HepG2 (cell line): ENCODE measurements around the gene ACSL5. TPM values are rescaled to one million over a fixed set of nuclear protein-coding genes. Genes with fewer than 3 reads are reported as not detected.

ENCODE experiments used
- ADNP ChIP-seq: sonication (generic); formaldehyde crosslinking; IDR thresholded peaks from 2 replicates; pipeline ENCODE4 v1.4.0; 2020; ENCODE audit warnings: missing genetic modification reagents
- EHMT2 ChIP-seq: fragments of 200-600 bp; sonication (generic); IDR thresholded peaks from 2 replicates; pipeline ENCODE4 v1.7.0; 2017; ENCODE audit warnings: antibody characterized with exemption, low read depth, low read length, borderline replicate concordance
- ELF4 ChIP-seq: sonication (generic); formaldehyde crosslinking; IDR thresholded peaks from 2 replicates; pipeline ENCODE4 v1.5.0; 2020; ENCODE audit warnings: missing genetic modification reagents, mild to moderate bottlenecking, moderate library complexity, borderline replicate concordance
- GATA4 ChIP-seq: sonication (generic); IDR thresholded peaks from 2 replicates; pipeline ENCODE4 v1.6.1; 2016; ENCODE audit warnings: antibody characterized with exemption, low read depth, borderline replicate concordance
- HNRNPL ChIP-seq: fragments of 200-400 bp; formaldehyde crosslinking; IDR thresholded peaks from 2 replicates; pipeline ENCODE4 v1.6.1; 2017; ENCODE audit warnings: mild to moderate bottlenecking, low read depth, low read length
- LCORL ChIP-seq, 2 experiments: fragments of 450-650 bp in 1 of 2; sonication (generic) in 1 of 2; formaldehyde crosslinking in 1 of 2; IDR thresholded peaks; 2 replicates each; pipeline versions ENCODE4 v1.5.0 to v1.6.1; 2017 to 2020; ENCODE audit warnings: antibody characterized with exemption in 1 of 2, missing genetic modification reagents in 1 of 2
- MEIS1 ChIP-seq: sonication (generic); formaldehyde crosslinking; IDR thresholded peaks from 2 replicates; pipeline ENCODE4 v1.9.0; 2021; ENCODE audit warnings: mild to moderate bottlenecking, missing genetic modification reagents, moderate library complexity, borderline replicate concordance
- MTF1 ChIP-seq: sonication (generic); formaldehyde crosslinking; IDR thresholded peaks from 2 replicates; pipeline ENCODE4 v1.5.0; 2020; ENCODE audit warnings: missing genetic modification reagents
- PTBP1 ChIP-seq: fragments of 200-400 bp; formaldehyde crosslinking; IDR thresholded peaks from 2 replicates; pipeline ENCODE4 v1.6.1; 2018; ENCODE audit warnings: low read length, low read depth; ENCODE audit not compliant: poor library complexity, severe bottlenecking
- SAP130 ChIP-seq: IDR thresholded peaks from 2 replicates; pipeline ENCODE4 v1.6.1; 2016; ENCODE audit warnings: low read depth
- SP5 ChIP-seq: IDR thresholded peaks from 2 replicates; pipeline ENCODE4 v1.6.1; 2016; ENCODE audit warnings: low read depth, borderline replicate concordance
- SRSF9 ChIP-seq: fragments of 200-400 bp; formaldehyde crosslinking; IDR thresholded peaks from 2 replicates; pipeline ENCODE4 v1.6.1; 2018; ENCODE audit warnings: borderline replicate concordance, mild to moderate bottlenecking, low read depth, low read length; ENCODE audit not compliant: insufficient read depth, poor library complexity, severe bottlenecking
- TGIF2 ChIP-seq: IDR thresholded peaks from 2 replicates; pipeline ENCODE4 v1.6.1; 2016; ENCODE audit warnings: control low read depth, missing compliant biosample characterization
- U2AF1 ChIP-seq: fragments of 200-400 bp; formaldehyde crosslinking; optimal IDR thresholded peaks from 2 replicates; pipeline ENCODE3; 2017; ENCODE audit warnings: mild to moderate bottlenecking, low read depth, low read length
- XRCC5 ChIP-seq: fragments of 200-400 bp; formaldehyde crosslinking; optimal IDR thresholded peaks from 2 replicates; pipeline ENCODE3; 2017; ENCODE audit warnings: mild to moderate bottlenecking, low read length
- ZFP90 ChIP-seq: sonication (generic); formaldehyde crosslinking; IDR thresholded peaks from 2 replicates; pipeline ENCODE4 v1.8.0; 2022; ENCODE audit warnings: missing genetic modification reagents, mild to moderate bottlenecking, inconsistent platforms, borderline replicate concordance
- ZMYM2 ChIP-seq: sonication (generic); formaldehyde crosslinking; IDR thresholded peaks from 2 replicates; pipeline ENCODE4 v1.8.0; 2022; ENCODE audit warnings: mild to moderate bottlenecking, missing genetic modification reagents
- ZNF770 ChIP-seq: sonication (generic); formaldehyde crosslinking; IDR thresholded peaks from 2 replicates; pipeline ENCODE4 v1.5.0; 2020; ENCODE audit warnings: mild to moderate bottlenecking, missing genetic modification reagents
- ZNF777 ChIP-seq: sonication (generic); formaldehyde crosslinking; IDR thresholded peaks from 2 replicates; pipeline ENCODE4 v1.4.0; 2020; ENCODE audit warnings: missing genetic modification reagents
- polyA plus RNA-seq, 8 experiments: library from polyadenylated mRNA; depleted of rRNA in 3 of 8; stranded (reverse) in 7 of 8; unstranded in 1 of 8; fragments of >200 nt; fragmentation: Illumina TruSeq in 4 of 8; extraction: Trizol in 4 of 8; gene quantifications; 2 replicates each; pipeline versions ENCODE4 v1.2.1 to v1.2.3, GENCODE V29; 2011 to 2016; ENCODE audit warnings: low read depth in 4 of 8, missing spikeins in 1 of 8, mixed read lengths in 1 of 8; ENCODE audit not compliant: insufficient read depth in 1 of 8
- total RNA-seq, 5 experiments: library from RNA; depleted of rRNA; stranded (reverse); fragments of >200 nt; fragmentation: Illumina TruSeq; extraction: Trizol; gene quantifications; 2 replicates each; pipeline ENCODE4 v1.2.3, GENCODE V29; 2016; ENCODE audit warnings: low read depth in 1 of 5
- TF ChIP-seq, protein P1 (sequence below): sonication (generic); formaldehyde crosslinking; conservative IDR thresholded peaks from 2 replicates; pipeline ENCODE4 v1.8.0; 2022; ENCODE audit warnings: mild to moderate bottlenecking, moderate library complexity, missing genetic modification reagents
- TF ChIP-seq, protein P2 (sequence below): sonication (generic); formaldehyde crosslinking; IDR thresholded peaks from 2 replicates; pipeline ENCODE4 v1.9.0; 2021; ENCODE audit warnings: missing genetic modification reagents, mild to moderate bottlenecking, borderline replicate concordance
- TF ChIP-seq, protein P3 (sequence below): sonication (generic); formaldehyde crosslinking; IDR thresholded peaks from 2 replicates; pipeline ENCODE4 v1.8.0; 2022; ENCODE audit warnings: missing genetic modification reagents, mild to moderate bottlenecking, borderline replicate concordance

Gene ACSL5
- total and polyA plus RNA-seq, 2 of the 13 experiments (the other 11 are each of a cell fraction or from before 2014, with no cell fraction given) = 56.4 to 82.5 TPM

DNA sequence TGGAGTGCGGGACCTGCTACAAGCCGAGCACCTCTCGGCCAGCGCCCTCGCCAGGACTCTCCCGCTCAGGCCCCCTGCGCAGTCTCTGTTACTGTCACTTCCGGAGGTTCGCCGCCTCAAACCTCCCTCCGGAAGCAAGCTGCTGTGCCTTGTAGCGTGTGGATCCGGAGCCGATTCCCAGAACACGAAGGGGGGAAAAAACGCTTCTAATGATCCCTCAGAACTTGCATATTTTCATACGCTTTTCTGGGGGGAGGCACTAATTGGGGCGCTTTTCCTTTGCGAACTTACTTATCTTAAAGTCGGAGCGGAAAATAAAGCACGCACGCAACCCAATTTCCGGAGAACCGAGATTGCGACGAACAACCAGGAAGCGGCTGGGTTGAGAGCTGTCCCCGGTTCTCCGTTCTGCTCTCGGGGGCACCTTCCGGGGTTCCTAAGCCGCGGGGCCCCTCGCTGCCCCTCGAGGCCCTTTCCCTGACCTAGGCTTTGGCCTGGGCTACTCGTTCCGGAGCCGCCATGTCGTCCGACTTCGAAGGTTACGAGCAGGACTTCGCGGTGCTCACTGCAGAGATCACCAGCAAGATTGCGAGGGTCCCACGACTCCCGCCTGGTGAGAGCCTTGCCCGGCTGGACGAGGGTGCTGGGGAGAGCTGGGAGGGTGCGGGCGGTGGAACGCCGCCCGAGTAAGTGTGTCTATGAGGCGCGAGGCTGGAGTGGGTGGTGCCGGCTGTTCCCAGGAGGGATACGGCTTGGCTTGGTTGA, 73.1 kb downstream of the ACSL5 start, which contains the start of the genes VTI1A and ZDHHC6 (continued):
- TF ChIP-seq HNRNPL (no peak; the same call in 1 of the 2 replicates), U2AF1 (peak; percentile 67), ZMYM2 (CRISPR knock-in tag) (no peak), SAP130 (CRISPR knock-in tag) (peak; percentile 81; the same call in 1 of the 2 replicates), ZNF777 (CRISPR knock-in tag) (no peak), ZNF770 (no peak), SRSF9 (no peak), GATA4 (peak; percentile 12; the same call in 1 of the 2 replicates), EHMT2 (peak; percentile 63; the same call in 1 of the 2 replicates), MTF1 (CRISPR knock-in tag) (no peak), LCORL (IDR thresholded peaks at IDR 0.05) (no peak), LCORL (CRISPR knock-in tag; IDR thresholded peaks at IDR 0.05) (no peak), PTBP1 (no peak), ZFP90 (CRISPR knock-in tag) (peak; percentile 75; the same call in 1 of the 2 replicates), XRCC5 (peak; percentile 94), ELF4 (peak; percentile 81; the same call in 1 of the 2 replicates), SP5 (CRISPR knock-in tag) (0 out of 2 replicates have a peak, but pooled peaks have one; percentile 27), TGIF2 (CRISPR knock-in tag) (peak; percentile 54; the same call in 1 of the 2 replicates), ADNP (CRISPR knock-in tag) (no peak), MEIS1 (0 out of 2 replicates have a peak, but pooled peaks have one; percentile 49)
- TF ChIP-seq, protein P1, sequence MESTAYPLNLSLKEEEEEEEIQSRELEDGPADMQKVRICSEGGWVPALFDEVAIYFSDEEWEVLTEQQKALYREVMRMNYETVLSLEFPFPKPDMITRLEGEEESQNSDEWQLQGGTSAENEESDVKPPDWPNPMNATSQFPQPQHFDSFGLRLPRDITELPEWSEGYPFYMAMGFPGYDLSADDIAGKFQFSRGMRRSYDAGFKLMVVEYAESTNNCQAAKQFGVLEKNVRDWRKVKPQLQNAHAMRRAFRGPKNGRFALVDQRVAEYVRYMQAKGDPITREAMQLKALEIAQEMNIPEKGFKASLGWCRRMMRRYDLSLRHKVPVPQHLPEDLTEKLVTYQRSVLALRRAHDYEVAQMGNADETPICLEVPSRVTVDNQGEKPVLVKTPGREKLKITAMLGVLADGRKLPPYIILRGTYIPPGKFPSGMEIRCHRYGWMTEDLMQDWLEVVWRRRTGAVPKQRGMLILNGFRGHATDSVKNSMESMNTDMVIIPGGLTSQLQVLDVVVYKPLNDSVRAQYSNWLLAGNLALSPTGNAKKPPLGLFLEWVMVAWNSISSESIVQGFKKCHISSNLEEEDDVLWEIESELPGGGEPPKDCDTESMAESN (CRISPR knock-in tag) = no peak; the same call in none of the 2 replicates
- TF ChIP-seq, protein P2, sequence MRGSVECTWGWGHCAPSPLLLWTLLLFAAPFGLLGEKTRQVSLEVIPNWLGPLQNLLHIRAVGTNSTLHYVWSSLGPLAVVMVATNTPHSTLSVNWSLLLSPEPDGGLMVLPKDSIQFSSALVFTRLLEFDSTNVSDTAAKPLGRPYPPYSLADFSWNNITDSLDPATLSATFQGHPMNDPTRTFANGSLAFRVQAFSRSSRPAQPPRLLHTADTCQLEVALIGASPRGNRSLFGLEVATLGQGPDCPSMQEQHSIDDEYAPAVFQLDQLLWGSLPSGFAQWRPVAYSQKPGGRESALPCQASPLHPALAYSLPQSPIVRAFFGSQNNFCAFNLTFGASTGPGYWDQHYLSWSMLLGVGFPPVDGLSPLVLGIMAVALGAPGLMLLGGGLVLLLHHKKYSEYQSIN (CRISPR knock-in tag) = 0 out of 2 replicates have a peak, but pooled peaks have one; percentile 23
- TF ChIP-seq, protein P3, sequence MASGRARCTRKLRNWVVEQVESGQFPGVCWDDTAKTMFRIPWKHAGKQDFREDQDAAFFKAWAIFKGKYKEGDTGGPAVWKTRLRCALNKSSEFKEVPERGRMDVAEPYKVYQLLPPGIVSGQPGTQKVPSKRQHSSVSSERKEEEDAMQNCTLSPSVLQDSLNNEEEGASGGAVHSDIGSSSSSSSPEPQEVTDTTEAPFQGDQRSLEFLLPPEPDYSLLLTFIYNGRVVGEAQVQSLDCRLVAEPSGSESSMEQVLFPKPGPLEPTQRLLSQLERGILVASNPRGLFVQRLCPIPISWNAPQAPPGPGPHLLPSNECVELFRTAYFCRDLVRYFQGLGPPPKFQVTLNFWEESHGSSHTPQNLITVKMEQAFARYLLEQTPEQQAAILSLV (CRISPR knock-in tag) = 0 out of 2 replicates have a peak, but pooled peaks have one; percentile 13
